GM12878 (cell line): ENCODE measurements around the gene ANKRD66.

Source experiments
- BACH1 ChIP-seq: fragments of 450-650 bp; IDR thresholded peaks from 2 replicates; pipeline ENCODE4 v1.6.1; 2017; ENCODE audit warnings: mild to moderate bottlenecking, borderline replicate concordance
- MEF2A ChIP-seq: IDR thresholded peaks from 2 replicates; pipeline ENCODE4 v1.6.1; 2011; ENCODE audit warnings: low read depth, mild to moderate bottlenecking, low read length, moderate library complexity; ENCODE audit not compliant: insufficient read depth
- NBN ChIP-seq: fragments of 450-650 bp; IDR thresholded peaks from 2 replicates; pipeline ENCODE4 v1.6.1; 2016
- POLR2A ChIP-seq: IDR thresholded peaks from 2 replicates; pipeline ENCODE4 v1.6.1; 2011; ENCODE audit warnings: low read depth, mild to moderate bottlenecking, low read length
- SUZ12 ChIP-seq: fragments of 200-600 bp; sonication (generic); IDR thresholded peaks from one replicate; pipeline ENCODE4 v1.6.1; 2018; ENCODE audit warnings: antibody characterized with exemption, mild to moderate bottlenecking; ENCODE audit not compliant: unreplicated experiment
- TAF1 ChIP-seq: IDR thresholded peaks from 2 replicates; pipeline ENCODE4 v1.6.1; 2011; ENCODE audit warnings: mild to moderate bottlenecking, low read depth, low read length, borderline replicate concordance
- ZNF24 ChIP-seq: fragments of 450-650 bp; IDR thresholded peaks from 2 replicates; pipeline ENCODE4 v1.6.1; 2017; ENCODE audit warnings: antibody characterized with exemption, mild to moderate bottlenecking
- TF ChIP-seq, protein P1 (sequence below): IDR thresholded peaks from 2 replicates; pipeline ENCODE4 v1.6.1; 2012; ENCODE audit warnings: mild to moderate bottlenecking, low read depth, low read length
- TF ChIP-seq, protein P2 (sequence below), 3 experiments: IDR thresholded peaks in 2 of 3; conservative IDR thresholded peaks in 1 of 3; 2 replicates each; pipeline ENCODE4 v1.5.1; 2011; ENCODE audit warnings: low read depth in 3 of 3, low read length in 3 of 3, mild to moderate bottlenecking in 3 of 3, control low read depth in 2 of 3, moderate library complexity in 2 of 3, inconsistent platforms in 1 of 3, mixed read lengths in 1 of 3; ENCODE audit not compliant: control insufficient read depth in 2 of 3, insufficient read depth in 1 of 3; ENCODE audit errors: extremely low read depth in 1 of 3

DNA sequence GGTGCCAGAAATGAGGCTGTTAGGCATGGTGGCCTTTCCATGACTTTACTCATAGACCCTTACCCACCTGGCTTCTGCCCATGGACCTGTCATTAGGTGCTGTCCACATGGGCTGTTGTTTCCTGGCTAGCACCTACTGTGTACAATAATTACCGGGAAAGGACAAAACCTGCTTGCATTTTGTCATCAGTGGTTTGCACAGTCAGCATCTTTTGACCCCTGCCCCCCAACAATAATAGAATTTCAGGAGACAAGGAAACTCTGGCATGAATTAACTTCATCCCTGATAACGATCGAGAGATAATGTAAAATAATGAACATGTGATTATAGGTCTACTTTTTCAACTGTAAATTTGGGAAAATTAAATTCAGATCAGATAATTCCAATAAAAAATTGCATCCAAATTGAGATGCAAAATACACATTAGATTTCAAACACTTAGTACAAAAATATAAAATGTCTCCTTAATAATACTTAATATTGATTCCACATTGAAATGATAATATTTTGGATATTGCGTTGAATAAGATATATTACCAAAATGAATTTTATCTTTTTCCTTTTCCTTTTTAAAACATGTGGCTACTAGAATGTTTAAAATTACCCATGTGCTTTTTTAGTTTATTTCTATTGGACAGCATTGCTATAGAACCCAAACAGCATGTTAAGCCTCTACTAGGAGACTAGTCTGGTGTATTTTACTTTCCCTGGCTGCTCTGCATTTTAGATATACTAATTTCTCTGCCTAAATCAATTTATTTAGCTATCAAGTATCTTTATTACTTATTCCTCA is 12.4 kb downstream of the ANKRD66 start:
- no peak for TF ChIP-seq POLR2A
- TF ChIP-seq SUZ12, result no peak
- TF ChIP-seq, protein P1, sequence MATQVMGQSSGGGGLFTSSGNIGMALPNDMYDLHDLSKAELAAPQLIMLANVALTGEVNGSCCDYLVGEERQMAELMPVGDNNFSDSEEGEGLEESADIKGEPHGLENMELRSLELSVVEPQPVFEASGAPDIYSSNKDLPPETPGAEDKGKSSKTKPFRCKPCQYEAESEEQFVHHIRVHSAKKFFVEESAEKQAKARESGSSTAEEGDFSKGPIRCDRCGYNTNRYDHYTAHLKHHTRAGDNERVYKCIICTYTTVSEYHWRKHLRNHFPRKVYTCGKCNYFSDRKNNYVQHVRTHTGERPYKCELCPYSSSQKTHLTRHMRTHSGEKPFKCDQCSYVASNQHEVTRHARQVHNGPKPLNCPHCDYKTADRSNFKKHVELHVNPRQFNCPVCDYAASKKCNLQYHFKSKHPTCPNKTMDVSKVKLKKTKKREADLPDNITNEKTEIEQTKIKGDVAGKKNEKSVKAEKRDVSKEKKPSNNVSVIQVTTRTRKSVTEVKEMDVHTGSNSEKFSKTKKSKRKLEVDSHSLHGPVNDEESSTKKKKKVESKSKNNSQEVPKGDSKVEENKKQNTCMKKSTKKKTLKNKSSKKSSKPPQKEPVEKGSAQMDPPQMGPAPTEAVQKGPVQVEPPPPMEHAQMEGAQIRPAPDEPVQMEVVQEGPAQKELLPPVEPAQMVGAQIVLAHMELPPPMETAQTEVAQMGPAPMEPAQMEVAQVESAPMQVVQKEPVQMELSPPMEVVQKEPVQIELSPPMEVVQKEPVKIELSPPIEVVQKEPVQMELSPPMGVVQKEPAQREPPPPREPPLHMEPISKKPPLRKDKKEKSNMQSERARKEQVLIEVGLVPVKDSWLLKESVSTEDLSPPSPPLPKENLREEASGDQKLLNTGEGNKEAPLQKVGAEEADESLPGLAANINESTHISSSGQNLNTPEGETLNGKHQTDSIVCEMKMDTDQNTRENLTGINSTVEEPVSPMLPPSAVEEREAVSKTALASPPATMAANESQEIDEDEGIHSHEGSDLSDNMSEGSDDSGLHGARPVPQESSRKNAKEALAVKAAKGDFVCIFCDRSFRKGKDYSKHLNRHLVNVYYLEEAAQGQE, result no peak
- TF ChIP-seq, protein P2, sequence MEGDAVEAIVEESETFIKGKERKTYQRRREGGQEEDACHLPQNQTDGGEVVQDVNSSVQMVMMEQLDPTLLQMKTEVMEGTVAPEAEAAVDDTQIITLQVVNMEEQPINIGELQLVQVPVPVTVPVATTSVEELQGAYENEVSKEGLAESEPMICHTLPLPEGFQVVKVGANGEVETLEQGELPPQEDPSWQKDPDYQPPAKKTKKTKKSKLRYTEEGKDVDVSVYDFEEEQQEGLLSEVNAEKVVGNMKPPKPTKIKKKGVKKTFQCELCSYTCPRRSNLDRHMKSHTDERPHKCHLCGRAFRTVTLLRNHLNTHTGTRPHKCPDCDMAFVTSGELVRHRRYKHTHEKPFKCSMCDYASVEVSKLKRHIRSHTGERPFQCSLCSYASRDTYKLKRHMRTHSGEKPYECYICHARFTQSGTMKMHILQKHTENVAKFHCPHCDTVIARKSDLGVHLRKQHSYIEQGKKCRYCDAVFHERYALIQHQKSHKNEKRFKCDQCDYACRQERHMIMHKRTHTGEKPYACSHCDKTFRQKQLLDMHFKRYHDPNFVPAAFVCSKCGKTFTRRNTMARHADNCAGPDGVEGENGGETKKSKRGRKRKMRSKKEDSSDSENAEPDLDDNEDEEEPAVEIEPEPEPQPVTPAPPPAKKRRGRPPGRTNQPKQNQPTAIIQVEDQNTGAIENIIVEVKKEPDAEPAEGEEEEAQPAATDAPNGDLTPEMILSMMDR (IDR thresholded peaks at IDR 0.05 in 2 of 3, conservative IDR thresholded peaks at IDR 0.05 in 1 of 3; ENCODE audit: control insufficient read depth in 2 of 3, extremely low read depth in 1 of 3, insufficient read depth in 1 of 3, low read depth in 3 of 3, low read length in 3 of 3), result no peak
- no peak for TF ChIP-seq TAF1
- TF ChIP-seq MEF2A, result no peak
- TF ChIP-seq BACH1, result no peak
- TF ChIP-seq NBN, result no peak
- TF ChIP-seq ZNF24, result no peak
